ENCODE measurements around the gene SNX32. TPM values are rescaled to one million over a fixed set of nuclear protein-coding genes. Genes with fewer than 3 reads are reported as not detected.

The SNX32 gene
- total and polyA plus RNA-seq, 9 of the 15 experiments (the other 6 are each of a cell fraction or from before 2014, with no cell fraction given) = 0.03 TPM; not detected in 7

DNA sequence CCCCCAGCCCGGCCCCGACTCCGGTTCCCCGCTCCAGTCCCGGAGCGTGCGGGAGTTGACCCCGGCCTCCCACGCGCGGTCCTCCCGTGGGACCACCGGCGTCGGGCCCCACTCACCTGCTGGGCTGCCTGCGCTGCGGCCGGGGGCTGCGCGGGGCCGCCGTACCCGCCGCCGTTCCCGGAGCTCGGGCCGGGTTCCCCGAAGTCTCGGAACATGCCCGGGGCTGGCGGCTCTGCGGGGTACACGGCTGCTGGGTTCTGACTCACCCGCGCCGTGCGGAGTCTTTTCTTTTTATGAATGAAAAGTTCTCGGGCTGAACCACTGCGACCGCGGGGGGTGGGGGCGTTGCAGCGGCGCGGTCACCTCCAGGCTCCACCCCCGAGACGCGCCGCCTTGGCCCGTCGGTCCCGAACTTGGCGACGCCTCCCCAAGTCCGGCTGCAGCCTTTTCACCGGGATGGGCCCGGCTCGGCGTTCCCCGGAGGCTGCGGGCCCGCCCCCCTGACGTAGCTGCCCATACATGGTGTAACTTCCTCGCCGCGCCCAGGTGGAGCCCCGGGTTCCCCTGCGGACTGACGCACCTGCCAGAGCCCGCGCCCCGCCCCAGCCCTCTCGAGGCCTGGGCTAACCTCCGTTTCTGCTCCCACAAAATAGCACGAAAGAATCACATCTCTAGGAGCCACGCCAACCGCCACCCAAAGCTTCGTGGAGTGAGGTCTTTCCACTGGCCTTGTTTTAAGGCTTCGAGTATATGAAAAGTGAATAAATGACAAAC is 66.5 kb downstream of the SNX32 start, which contains the start of gene FOSL1 (continued):
- TF ChIP-seq POLR2B (IDR thresholded peaks at IDR 0.05; ENCODE audit: low read depth, partially characterized antibody) (peak; percentile 82), TRIM24 (IDR thresholded peaks at IDR 0.05) (no peak), ARHGAP35 (IDR thresholded peaks at IDR 0.05; ENCODE audit: partially characterized antibody) (no peak), TEAD2 (tag; IDR thresholded peaks at IDR 0.05) (no peak), HMG20B (CRISPR knock-in tag; IDR thresholded peaks at IDR 0.05) (no peak), ZNF146 (CRISPR knock-in tag; IDR thresholded peaks at IDR 0.05; ENCODE audit: unreplicated experiment) (no peak), SIRT6 (IDR thresholded peaks at IDR 0.05; ENCODE audit: low read depth, low read length) (no peak), MAFF (IDR thresholded peaks at IDR 0.05; ENCODE audit: low read length) (no peak; the same call in 1 of the 2 replicates), JUN (IDR thresholded peaks at IDR 0.05; ENCODE audit: borderline replicate concordance, low read depth, low read length) (peak; percentile 78), JUN (CRISPR knock-in tag; IDR thresholded peaks at IDR 0.05; ENCODE audit: borderline replicate concordance) (peak; percentile 94; the same call in 1 of the 2 replicates), STAT5B (CRISPR knock-in tag; IDR thresholded peaks at IDR 0.05) (no peak), MED1 (CRISPR knock-in tag; IDR thresholded peaks at IDR 0.05; ENCODE audit: borderline replicate concordance) (no peak), TCF7 (IDR thresholded peaks at IDR 0.05; ENCODE audit: borderline replicate concordance) (no peak), SRSF7 (optimal IDR thresholded peaks at IDR 0.05; ENCODE audit: low read depth, low read length) (peak; percentile 33), DDX20 (tag; IDR thresholded peaks at IDR 0.05; ENCODE audit: low read depth) (no peak), C11orf30 (IDR thresholded peaks at IDR 0.05; ENCODE audit: low read depth) (no peak), GTF2A2 (tag; IDR thresholded peaks at IDR 0.05) (no peak), FIP1L1 (IDR thresholded peaks at IDR 0.05; ENCODE audit: low read depth, low read length, poor library complexity, severe bottlenecking) (peak; percentile 34)
- TF ChIP-seq, protein P1, sequence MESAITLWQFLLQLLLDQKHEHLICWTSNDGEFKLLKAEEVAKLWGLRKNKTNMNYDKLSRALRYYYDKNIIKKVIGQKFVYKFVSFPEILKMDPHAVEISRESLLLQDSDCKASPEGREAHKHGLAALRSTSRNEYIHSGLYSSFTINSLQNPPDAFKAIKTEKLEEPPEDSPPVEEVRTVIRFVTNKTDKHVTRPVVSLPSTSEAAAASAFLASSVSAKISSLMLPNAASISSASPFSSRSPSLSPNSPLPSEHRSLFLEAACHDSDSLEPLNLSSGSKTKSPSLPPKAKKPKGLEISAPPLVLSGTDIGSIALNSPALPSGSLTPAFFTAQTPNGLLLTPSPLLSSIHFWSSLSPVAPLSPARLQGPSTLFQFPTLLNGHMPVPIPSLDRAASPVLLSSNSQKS (CRISPR knock-in tag; IDR thresholded peaks at IDR 0.05) = no peak
- TF ChIP-seq, protein P2, sequence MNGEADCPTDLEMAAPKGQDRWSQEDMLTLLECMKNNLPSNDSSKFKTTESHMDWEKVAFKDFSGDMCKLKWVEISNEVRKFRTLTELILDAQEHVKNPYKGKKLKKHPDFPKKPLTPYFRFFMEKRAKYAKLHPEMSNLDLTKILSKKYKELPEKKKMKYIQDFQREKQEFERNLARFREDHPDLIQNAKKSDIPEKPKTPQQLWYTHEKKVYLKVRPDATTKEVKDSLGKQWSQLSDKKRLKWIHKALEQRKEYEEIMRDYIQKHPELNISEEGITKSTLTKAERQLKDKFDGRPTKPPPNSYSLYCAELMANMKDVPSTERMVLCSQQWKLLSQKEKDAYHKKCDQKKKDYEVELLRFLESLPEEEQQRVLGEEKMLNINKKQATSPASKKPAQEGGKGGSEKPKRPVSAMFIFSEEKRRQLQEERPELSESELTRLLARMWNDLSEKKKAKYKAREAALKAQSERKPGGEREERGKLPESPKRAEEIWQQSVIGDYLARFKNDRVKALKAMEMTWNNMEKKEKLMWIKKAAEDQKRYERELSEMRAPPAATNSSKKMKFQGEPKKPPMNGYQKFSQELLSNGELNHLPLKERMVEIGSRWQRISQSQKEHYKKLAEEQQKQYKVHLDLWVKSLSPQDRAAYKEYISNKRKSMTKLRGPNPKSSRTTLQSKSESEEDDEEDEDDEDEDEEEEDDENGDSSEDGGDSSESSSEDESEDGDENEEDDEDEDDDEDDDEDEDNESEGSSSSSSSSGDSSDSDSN (IDR thresholded peaks at IDR 0.05; ENCODE audit: borderline replicate concordance in 1 of 2, low read depth in 2 of 2, low read length in 2 of 2) = no peak
